GM10248 (cell line): ENCODE results near the gene ADAD2.

Experiments
- CTCF ChIA-PET: fragments of 300-600 bp; sonication (Branson Sonifier 250); formaldehyde crosslinking; extraction: SDS; loops from one replicate; lab custom pipeline; 2021; ENCODE audit warnings: antibody characterized with exemption; lab: Yijun Ruan, JAX
- POLR2A ChIA-PET: fragments of 350-650 bp; sonication (Branson Sonifier 250); formaldehyde crosslinking; extraction: SDS; loops from one replicate; lab custom pipeline; 2020; ENCODE audit warnings: antibody characterized with exemption; lab: Yijun Ruan, JAX
- DNase-seq: peaks from one replicate; pipeline ENCODE4 v3.0.0; 2012; ENCODE audit errors: extremely low spot score
- CTCF ChIP-seq: IDR thresholded peaks from 2 replicates; pipeline ENCODE4 v1.5.1; 2012; ENCODE audit warnings: mild to moderate bottlenecking, low read depth; ENCODE audit errors: extremely low read depth, missing control alignments, control extremely low read depth

ADAD2 gene

GRCh38 chr16:84229471-84229870 is 38.5 kb downstream of the ADAD2 start:
- no peak for TF ChIP-seq CTCF
- CTCF ChIA-PET, result no interaction called here
- DNase-seq, result no peak
- POLR2A ChIA-PET, result no interaction called here

- ChIA-PET POLR2A (no interaction called here), CTCF (interaction anchor here (1.2 kb wide), 1 partner anchor 10 kb away, joined by 3 read pairs; no protein-coding TSS in a partner anchor)
- TF ChIP-seq CTCF, result no peak
- no peak for DNase-seq
Measured at GRCh38 chr16:84232060-84232459, 41.1 kb downstream of the ADAD2 start.

GRCh38 chr16:84232969-84233368 is 42.0 kb downstream of the ADAD2 start:
- TF ChIP-seq CTCF, result no peak
- POLR2A ChIA-PET, result interaction anchor here (0.7 kb wide), 1 partner anchor 13 kb away, joined by 4 read pairs; no protein-coding TSS in a partner anchor
- no peak for DNase-seq
- CTCF ChIA-PET, result interaction anchor here (1.1 to 1.2 kb wide), 2 partner anchors 9 to 16 kb away, joined by 3 read pairs; no protein-coding TSS in a partner anchor

DNA sequence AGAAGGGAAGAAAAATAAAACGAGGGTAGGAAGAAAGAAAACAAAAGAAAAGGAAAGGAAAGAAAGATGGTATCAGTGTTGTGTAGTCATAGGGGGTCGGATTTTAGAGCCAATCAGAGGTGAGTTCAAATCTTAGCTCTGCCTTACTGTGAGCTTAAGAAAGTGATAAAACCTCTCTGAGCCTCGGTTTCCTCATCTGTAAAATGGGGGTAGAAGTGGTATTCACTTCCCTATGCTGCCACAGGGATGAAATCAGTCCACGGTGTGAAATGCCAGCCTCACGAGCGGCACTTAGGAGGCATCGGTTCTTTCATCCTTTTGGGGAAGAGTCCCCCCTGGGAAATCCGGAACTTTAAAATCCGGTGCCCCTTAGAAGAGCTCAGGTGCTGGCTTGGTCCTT is 42.8 kb downstream of the ADAD2 start:
- CTCF ChIA-PET, result no interaction called here
- POLR2A ChIA-PET, result interaction anchor here (0.7 kb wide), 1 partner anchor 12 kb away, joined by 4 read pairs; no protein-coding TSS in a partner anchor
- no peak for TF ChIP-seq CTCF
- DNase-seq, result no peak

GRCh38 chr16:84234321-84235241 is 43.6 kb downstream of the ADAD2 start:
- DNase-seq, result no peak
- no peak for TF ChIP-seq CTCF
- CTCF ChIA-PET, result no interaction called here
- POLR2A ChIA-PET, result no interaction called here

- TF ChIP-seq CTCF, result no peak
- ChIA-PET POLR2A (no interaction called here), CTCF (interaction anchor here (1.6 kb wide), 1 partner anchor 21 kb away, joined by 3 read pairs; no protein-coding TSS in a partner anchor)
- no peak for DNase-seq
Measured at GRCh38 chr16:84236671-84237070, 45.7 kb downstream of the ADAD2 start.
